Left lung (tissue), 10 donors: Measurements from ENCODE around the gene ABCA7. TPM values are rescaled to one million over a fixed set of nuclear protein-coding genes. Genes with fewer than 3 reads are reported as not detected.
A peak's percentile ranks its signal among the peaks of the same experiment; 100 is the strongest.

Experiments used
- ATAC-seq: fragments of 200-7000 bp; cut with Tn5 transposase; one replicate; pipeline ENCODE4 v1.9.1; 2020; ENCODE audit warnings: moderate library complexity
- DNase-seq, 4 donors: peaks; one replicate each; pipeline ENCODE4 v3.0.0-alpha.2; 2013 to 2020
- H3K27ac ChIP-seq, 2 donors: fragments of 200-600 bp; sonication (generic) in 1 of 2; one replicate each; pipeline versions ENCODE4 v1.5.0 to v1.8.0; 2020 to 2021
- H3K27me3 ChIP-seq, 2 donors: fragments of 200-600 bp; sonication (generic) in 1 of 2; one replicate each; pipeline versions ENCODE4 v1.5.0 to v1.8.0; 2020 to 2021
- H3K36me3 ChIP-seq, 2 donors: fragments of 200-600 bp; sonication (generic) in 1 of 2; one replicate each; pipeline versions ENCODE4 v1.5.0 to v1.8.0; 2020 to 2021
- H3K4me1 ChIP-seq, 2 donors: fragments of 200-600 bp; one replicate each; pipeline ENCODE4 v1.8.0; 2021
- H3K4me3 ChIP-seq, 2 donors: fragments of 200-600 bp; sonication (generic) in 1 of 2; one replicate each; pipeline versions ENCODE4 v1.5.0 to v1.8.0; 2020 to 2021; ENCODE audit warnings: mild to moderate bottlenecking in 1 of 2
- H3K9me3 ChIP-seq, 2 donors: fragments of 200-600 bp; sonication (generic) in 1 of 2; one replicate each; pipeline versions ENCODE4 v1.5.0 to v1.8.0; 2020 to 2021
- intact Hi-C, 2 donors: fragments of 100-400 bp; cut with DNase I; formaldehyde crosslinking; loops; one replicate each; pipeline versions ENCODE4 v1.11.2 to v1.14.2; 2022
- polyA plus RNA-seq, 6 donors: library from polyadenylated mRNA; unstranded; fragments of 120-200 nt; gene quantifications; one replicate each; pipeline ENCODE4 v1.2.1, GENCODE V29; 2013; ENCODE audit not compliant: insufficient read length in 6 of 6
- total RNA-seq, 2 donors: library from RNA; stranded (reverse); fragmentation: NEBNext Ultra II Directional; extraction: Animal tissue kit (Norgen Biotek cat#: 25700); gene quantifications; one replicate each; pipeline ENCODE4 v1.2.1, GENCODE V29; 2021
- TF ChIP-seq, protein P1 (sequence below), 2 donors: fragments of 200-600 bp; sonication (generic) in 1 of 2; IDR thresholded peaks; one replicate each; pipeline versions ENCODE4 v1.5.0 to v1.8.0; 2021; ENCODE audit warnings: antibody characterized with exemption in 2 of 2
- donor health status: DM: no; HTN: yes; CAD: no.
- donor health status: DM: no; HTN: no; CAD: no.

Gene ABCA7
- total and polyA plus RNA-seq, 8 donors: 3.3 to 52.2 (median 4.9) TPM

DNA sequence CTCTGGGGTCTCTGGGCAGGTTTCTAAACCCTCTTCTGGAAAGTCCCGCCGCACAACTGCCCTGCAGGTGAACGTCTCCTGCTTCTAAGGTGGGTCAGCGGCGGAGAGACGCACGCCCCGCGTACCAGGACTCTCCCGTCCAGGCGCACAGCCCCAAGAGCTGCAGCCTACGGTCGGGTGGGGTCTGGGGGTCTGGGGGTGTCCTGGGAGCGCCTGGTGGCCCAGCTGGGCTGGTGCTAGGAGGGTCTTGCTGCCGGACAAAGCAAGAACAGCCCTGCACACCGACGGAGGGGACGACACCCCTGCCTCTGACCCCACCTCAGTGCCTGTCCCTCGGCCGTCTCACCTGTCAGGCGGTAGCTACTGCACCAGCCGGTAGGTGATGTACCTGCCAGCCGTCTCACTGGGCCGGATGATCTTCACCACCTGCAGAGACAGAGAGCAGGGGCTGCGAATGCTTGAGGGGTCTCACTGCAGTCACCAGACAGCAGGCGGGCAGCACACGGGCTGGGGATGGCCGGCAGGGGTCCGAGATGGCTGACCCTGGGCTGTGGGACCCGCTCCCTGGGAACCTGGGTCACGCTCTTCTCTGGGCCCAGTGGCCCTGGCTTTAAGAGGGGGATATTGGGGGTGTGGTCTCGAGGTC, 49.3 kb downstream of the ABCA7 start:
- TF ChIP-seq, protein P1, sequence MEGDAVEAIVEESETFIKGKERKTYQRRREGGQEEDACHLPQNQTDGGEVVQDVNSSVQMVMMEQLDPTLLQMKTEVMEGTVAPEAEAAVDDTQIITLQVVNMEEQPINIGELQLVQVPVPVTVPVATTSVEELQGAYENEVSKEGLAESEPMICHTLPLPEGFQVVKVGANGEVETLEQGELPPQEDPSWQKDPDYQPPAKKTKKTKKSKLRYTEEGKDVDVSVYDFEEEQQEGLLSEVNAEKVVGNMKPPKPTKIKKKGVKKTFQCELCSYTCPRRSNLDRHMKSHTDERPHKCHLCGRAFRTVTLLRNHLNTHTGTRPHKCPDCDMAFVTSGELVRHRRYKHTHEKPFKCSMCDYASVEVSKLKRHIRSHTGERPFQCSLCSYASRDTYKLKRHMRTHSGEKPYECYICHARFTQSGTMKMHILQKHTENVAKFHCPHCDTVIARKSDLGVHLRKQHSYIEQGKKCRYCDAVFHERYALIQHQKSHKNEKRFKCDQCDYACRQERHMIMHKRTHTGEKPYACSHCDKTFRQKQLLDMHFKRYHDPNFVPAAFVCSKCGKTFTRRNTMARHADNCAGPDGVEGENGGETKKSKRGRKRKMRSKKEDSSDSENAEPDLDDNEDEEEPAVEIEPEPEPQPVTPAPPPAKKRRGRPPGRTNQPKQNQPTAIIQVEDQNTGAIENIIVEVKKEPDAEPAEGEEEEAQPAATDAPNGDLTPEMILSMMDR (IDR thresholded peaks at IDR 0.05): no peak
- Histone ChIP-seq H3K27me3 (no peaks in the 10 kb centered on the region), H3K9me3 (no peaks in the 10 kb centered on the region), H3K4me3 (no peak overlapping the region), H3K36me3 (peaks cover 0 to 96% of the 10 kb centered on the region in 2 donors), H3K4me1 (peaks cover 5 to 64% of the 10 kb centered on the region in 2 donors), H3K27ac (peak overlapping the region in 1 of 2 donors; percentile 90)
- ATAC-seq (no peak), DNase-seq (no peak)
- intact Hi-C loops: no loop called here

DNA sequence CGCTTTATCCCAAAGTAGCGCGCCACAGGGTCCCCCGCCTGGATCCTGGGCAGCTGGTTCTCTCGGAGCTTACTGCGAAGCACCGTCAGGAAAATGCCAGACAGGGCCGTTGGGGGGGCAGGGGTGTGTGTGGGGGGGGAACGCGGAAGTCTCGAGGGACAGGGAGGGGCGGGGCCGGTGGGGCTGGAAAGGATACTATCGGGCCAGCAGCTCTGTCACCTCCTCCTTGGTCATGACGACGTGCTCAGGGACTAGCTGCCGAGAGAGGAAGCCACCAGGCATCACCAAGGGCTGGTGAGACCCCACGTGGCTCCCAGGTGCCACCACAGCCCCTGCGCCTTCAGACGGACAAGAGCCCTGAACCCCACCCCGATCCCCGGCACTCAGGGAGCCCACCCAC, 50.0 kb downstream of the ABCA7 start:
- intact Hi-C loops: no loop called here
- DNase-seq (no peak), ATAC-seq (no peak)
- H3K4me3 ChIP-seq: no peak overlapping the region
- H3K36me3 ChIP-seq: peaks cover 0 to 90% of the 10 kb centered on the region in 2 donors
- peaks cover 8 to 68% of the 10 kb centered on the region in 2 donors for H3K4me1 ChIP-seq
- H3K27ac ChIP-seq: no peak overlapping the region
- TF ChIP-seq, protein P1 (IDR thresholded peaks at IDR 0.05): no peak
- no peaks in the 10 kb centered on the region for H3K27me3 ChIP-seq
- H3K9me3 ChIP-seq: no peaks in the 10 kb centered on the region

DNA sequence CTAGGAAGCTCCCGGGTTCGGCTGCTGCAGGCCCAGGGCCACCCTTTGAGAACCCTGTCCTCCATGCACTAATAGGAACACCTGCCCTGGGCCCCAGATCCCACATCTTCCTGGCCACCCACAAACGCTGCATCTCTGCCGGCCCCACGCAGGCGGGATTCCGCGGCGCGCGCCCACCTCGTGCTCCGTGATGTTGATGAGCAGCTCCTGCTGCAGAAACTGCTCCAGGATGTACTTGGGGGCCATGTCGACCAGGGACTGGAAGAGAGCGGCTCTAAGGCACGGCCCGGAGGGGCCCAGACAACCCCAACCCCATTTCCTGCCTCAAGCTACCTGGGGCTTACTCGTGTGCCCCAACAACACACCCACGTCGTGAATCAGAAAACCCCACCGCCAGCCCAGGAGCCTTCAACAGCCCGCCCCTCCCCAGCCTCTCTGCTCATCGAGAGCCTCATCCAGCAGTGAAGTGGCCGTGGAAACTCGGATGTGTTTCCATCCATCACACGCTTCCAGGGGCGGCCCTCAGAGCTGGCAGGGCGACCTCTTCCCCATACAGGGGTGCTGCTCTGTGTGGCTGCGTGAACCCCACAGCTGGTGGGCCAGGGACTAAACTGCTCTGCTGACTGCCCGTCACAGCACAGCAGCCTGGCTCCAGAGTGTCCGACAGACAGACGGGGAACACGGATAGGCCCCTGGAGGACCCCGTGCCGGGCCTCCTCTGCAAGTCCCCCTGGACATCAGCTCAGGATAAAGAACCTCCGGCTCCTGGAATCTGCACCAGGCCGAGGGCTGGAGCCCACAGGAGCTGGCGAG, 51.0 kb downstream of the ABCA7 start:
- Histone ChIP-seq H3K4me3 (no peak overlapping the region), H3K4me1 (peaks cover 8 to 69% of the 10 kb centered on the region in 2 donors), H3K27ac (no peak overlapping the region), H3K36me3 (peaks cover 0 to 79% of the 10 kb centered on the region in 2 donors), H3K9me3 (no peaks in the 10 kb centered on the region), H3K27me3 (no peaks in the 10 kb centered on the region)
- no peak for DNase-seq
- TF ChIP-seq, protein P1 (IDR thresholded peaks at IDR 0.05): no peak
- ATAC-seq: no peak
- intact Hi-C loops: no loop called here

DNA sequence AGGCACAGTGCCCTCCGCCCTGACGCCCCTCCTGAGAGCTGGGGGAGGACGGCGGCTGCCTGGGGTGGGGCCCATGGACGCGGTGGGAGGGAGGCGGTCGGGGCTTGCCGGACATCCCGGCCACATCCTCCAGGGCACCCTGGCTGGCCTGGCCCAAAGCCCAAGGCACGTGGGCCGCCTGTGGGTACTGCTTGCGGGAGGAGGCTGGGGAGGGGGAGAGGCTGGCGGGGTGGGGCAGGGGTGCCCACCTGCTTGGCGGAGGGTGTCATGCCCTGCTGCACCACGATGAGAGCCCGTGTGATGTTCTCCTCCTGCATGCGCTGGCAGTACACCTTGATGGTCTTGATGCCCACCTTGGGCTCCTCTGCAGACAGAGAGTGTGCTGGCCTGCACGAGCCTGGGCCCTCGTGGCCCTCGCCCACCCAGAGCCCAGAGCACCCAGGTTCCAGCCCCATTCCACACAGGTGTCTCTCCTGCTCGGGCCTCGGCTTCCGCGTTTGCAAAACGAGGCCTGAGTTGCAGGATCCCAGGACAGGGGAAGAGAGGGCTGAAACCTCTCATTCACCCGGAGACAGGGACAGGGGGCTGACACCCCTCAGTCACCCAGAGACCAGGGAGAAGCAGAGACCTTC, 51.8 kb downstream of the ABCA7 start:
- DNase-seq (no peak), ATAC-seq (no peak)
- Histone ChIP-seq H3K27me3 (no peaks in the 10 kb centered on the region), H3K4me1 (peaks cover 8 to 67% of the 10 kb centered on the region in 2 donors), H3K36me3 (peaks cover 0 to 72% of the 10 kb centered on the region in 2 donors), H3K4me3 (no peak overlapping the region), H3K9me3 (no peaks in the 10 kb centered on the region), H3K27ac (no peak overlapping the region)
- TF ChIP-seq, protein P1 (IDR thresholded peaks at IDR 0.05): no peak
- intact Hi-C loops: no loop called here

DNA sequence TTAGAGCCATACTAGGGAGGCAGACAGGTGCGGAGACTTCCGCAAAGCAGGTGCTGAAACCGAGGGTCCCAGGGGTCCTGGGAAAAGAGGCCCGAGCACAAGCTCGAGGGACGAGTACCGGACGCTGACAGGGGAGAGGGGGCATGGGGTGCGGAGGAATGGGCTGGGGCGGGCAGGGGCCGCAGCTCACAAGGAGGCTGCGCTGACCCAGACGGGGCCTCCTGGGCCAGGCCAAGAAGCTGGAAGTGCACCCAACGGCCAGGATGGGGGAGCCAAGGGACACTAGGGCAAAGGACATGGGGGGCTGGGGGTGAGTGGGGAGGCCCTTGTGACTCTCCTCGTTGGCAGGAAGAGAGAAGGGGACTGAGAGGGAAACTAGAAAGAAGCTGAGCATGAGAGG, 53.4 kb downstream of the ABCA7 start:
- Histone ChIP-seq H3K27me3 (no peaks in the 10 kb centered on the region), H3K27ac (no peak overlapping the region), H3K9me3 (no peaks in the 10 kb centered on the region), H3K36me3 (peaks cover 0 to 55% of the 10 kb centered on the region in 2 donors), H3K4me1 (peaks cover 8 to 62% of the 10 kb centered on the region in 2 donors), H3K4me3 (peak overlapping the region in 1 of 2 donors; percentile 87)
- DNase-seq (no peak), ATAC-seq (no peak)
- intact Hi-C loops: no loop called here
- TF ChIP-seq, protein P1 (IDR thresholded peaks at IDR 0.05): no peak
